GM18499 (cell line): ENCODE data around the gene SUSD4.

ENCODE experiments used
- ATAC-seq: cut with Tn5 transposase; IDR thresholded peaks from one replicate; pipeline ENCODE4 v1.9.1; 2021; ENCODE audit warnings: moderate number of reproducible peaks; ENCODE audit not compliant: insufficient read depth, unreplicated experiment

Gene SUSD4

DNA sequence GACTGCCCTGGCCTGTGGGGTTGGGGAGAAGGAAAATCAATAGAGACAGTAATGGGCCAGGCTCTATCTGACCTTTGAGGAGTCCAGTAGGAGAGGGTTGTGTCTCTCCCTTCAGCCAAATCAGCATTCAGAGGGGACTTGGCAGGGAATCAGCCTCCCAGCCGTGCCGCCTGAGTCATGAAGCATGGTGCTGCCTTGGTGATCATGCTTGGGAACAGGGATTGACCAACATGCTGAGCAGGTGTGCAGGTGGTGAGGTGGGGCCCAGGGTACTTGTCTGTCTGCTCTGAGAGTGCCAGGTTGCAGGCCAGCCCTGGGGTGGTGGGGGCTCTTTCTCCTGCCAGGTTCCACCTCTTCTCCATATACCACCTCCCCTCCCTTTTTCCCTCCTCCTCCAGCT is 162.0 kb downstream of the SUSD4 start:
- ATAC-seq, result no peak

DNA sequence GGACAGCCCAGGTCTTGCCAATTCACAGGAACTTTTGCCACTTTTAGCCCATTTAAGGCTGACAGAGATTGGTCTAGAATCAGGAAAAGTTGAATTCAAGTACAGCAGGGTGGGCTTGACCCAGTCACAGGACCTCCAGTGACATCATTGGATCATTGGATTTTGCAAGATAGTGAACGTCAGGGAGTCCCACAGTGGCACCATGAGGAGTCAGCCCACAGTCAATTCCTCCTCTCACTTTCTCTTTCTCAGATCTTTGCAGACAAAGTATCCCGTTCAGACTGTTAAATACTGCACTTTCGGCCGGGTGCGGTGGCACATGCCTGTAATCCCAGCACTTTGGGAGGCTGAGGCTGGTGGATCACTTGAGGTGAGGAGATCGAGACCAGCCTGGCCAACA is 163.1 kb downstream of the SUSD4 start:
- ATAC-seq, result no peak

- no peak for ATAC-seq
Measured at GRCh38 chr1:223199094-223199647, 164.8 kb downstream of the SUSD4 start.

GRCh38 chr1:223198628-223198965 is 165.4 kb downstream of the SUSD4 start:
- no peak for ATAC-seq

DNA sequence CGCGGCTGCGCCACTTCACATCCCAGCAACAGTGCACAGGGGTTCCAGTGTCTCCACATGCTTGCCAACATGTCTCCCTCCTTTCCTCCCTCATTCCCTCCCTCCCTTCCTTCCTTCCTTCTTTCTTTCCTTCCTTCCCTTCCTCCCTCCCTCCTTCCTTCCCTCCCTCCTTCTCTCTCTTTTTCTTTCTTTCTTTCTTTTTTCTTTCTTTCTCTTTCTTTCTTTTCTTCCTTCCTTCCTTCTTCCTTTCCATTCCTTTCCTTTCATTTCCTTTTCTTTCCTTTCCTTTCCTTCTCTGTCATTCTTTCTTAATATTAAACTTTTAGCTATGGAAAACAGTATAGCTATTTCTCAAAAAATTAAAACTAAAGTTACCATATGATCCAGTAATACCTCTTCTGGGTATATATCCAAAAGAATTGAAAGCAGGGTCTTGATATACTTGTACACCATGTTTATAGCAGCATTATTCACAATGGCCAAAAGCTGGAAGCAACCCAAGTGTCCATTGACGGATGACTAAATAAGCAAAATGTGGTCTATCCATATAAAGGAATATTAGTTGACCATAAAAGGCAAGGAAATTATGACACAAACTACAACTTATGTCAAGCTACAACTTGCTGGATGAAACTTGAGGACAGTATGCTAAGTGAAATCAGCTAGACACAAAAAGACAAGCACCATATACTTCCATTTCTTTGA is 165.9 kb downstream of the SUSD4 start:
- no peak for ATAC-seq

DNA sequence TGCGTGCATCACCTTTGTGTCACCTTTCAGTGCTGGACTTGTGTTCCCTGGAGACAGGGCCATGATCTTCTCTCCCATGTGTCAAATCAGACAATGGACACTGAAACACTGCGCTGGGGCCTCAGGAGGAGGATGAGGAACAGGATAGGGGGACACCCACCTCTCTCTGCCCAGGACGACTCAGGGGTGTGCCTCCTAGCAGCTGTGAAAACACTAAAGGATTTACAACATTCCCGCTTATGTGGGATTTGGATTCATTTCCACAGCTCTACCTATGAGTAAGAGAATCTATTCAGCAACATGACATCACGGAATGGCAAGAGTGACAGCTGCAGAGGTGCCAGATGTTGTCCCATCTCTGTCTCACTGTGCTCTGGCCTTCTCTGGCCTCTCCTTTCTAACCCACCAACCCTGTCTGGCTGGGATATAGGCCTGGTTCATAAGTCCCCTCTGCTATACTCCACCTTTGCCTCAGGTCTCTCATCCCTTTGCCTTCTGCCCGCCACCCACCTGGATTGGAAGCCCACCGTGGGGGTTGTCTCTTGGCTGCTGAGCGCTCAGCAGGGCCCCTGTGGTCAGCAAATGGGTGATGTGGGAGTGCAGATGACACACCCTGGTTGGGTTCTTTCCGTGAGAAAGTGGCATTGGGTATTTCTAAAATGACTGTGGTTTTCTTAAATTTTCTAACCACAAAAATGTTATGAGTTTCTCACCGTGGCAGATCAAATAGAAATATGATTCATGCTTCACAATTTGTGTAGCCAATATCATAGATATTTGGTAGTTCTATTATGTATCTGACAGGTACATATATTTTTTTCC is 173.9 kb downstream of the SUSD4 start:
- ATAC-seq, result peak; percentile 54

DNA sequence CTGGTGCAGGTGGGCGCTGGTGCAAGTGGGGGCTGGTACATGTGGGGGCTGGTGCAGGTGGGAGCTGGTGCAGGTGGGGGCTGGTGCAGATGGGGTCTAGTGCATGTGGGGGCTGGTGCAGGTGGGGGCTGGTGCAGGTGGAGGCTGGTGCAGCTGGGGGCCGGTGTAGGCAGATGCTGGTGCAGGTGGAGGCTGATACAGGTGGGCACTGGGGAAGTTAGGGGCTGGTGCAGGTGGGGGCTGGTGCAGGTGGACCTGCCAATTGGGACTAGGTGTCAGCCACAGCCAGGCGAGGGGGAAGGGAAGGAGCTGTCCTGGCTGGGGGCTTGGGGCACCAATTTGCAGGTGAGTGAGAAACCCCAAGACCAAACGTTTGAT is 174.5 kb downstream of the SUSD4 start:
- no peak for ATAC-seq

GRCh38 chr1:223188618-223189356 is 175.2 kb downstream of the SUSD4 start:
- no peak for ATAC-seq

DNA sequence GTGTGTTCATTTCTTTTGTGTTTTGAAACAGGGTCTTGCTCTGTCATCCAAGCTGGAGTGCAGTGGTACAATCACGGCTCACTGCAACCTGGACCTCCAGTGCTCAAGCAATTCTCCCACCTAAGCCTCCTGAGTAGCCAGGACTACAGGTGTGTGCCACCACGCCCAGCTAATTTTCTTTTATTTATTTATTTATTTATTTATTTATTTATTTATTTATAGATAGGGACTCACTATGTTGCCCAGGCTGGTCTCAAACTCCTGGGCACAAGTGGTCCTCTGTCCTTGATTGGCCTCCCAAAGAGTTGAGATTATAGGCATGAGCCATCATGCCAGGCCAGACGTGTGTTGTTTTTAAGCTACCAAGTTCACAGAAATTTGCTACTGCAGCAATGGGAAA is 177.2 kb downstream of the SUSD4 start:
- no peak for ATAC-seq

DNA sequence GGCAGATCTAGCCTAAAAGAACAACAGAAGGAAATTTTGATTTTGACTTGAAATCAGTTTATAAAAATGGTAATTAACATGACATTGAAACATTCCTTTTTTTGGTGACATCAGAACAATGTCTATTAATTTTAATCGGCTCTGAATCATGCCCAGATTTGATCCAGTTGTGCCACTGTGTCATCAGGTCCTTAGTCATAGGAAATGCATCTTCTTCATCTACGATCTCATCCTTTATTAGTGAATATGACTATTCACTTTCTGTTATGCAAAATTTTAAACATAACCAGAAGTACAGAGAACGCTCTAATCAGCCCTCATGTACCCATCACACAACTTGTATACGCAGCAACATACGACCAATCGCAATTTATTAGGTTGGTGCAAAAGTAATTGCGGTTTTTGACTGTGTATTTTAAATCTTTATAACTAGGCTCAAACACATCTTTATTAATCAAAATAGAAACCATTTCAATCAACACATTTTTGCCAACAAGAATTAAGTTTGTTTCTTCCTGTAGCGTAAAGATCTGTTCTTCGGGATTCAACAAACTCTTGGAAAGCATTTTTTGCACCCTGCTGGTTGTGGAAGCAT is 180.6 kb downstream of the SUSD4 start:
- ATAC-seq, result no peak

GRCh38 chr1:223180731-223181321 is 183.2 kb downstream of the SUSD4 start:
- ATAC-seq, result no peak

- no peak for ATAC-seq
Measured at GRCh38 chr1:223179786-223180185, 184.2 kb downstream of the SUSD4 start.

GRCh38 chr1:223179280-223179679 is 184.7 kb downstream of the SUSD4 start:
- no peak for ATAC-seq

GRCh38 chr1:223177681-223178080 is 186.3 kb downstream of the SUSD4 start:
- ATAC-seq, result no peak

DNA sequence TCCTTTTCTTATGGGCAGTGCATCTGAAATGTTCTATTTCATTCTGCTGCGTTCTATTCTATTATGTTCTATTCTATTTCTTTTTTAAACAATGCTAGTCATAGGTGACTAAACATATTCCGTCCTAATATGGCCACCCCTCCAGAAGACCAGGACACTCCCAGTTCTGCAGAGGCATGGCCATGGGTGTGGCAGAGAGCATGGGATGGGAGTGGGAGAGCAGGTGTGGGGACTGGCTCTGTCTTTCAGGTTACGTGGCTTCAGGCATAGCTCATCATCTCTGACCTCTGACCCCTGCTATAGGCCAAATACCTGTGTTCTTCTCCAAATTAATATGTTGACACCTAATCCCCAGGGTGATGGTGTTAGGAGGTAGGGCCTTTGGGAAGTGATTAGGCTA is 187.5 kb downstream of the SUSD4 start:
- no peak for ATAC-seq

DNA sequence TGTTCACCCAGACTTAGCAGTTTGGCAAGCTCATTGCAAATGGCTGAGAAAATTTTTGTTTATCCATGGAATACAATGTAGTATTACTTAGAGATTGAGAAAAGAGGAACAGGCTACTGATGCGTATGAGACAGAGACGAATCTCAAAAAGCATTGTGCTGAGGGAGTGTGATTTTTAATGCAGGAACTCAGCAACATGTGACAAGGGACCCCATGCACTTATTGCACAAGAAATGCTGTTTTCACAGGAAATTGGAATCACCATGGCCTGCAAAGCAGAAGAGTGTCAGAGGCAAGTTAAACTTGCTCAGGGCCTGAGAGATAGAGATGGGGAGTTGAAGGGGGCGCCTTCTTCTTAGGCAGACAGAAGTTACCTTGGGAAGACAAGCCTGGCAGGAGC is 188.3 kb downstream of the SUSD4 start:
- ATAC-seq, result no peak

GRCh38 chr1:223175032-223175431 is 188.9 kb downstream of the SUSD4 start:
- no peak for ATAC-seq
